ENCODE measurements around the gene NPHS2. TPM values are rescaled to one million over a fixed set of nuclear protein-coding genes. Genes with fewer than 3 reads are reported as not detected.

Gene NPHS2
- not detected for polyA plus RNA-seq (ENCODE audit: insufficient read length)

DNA sequence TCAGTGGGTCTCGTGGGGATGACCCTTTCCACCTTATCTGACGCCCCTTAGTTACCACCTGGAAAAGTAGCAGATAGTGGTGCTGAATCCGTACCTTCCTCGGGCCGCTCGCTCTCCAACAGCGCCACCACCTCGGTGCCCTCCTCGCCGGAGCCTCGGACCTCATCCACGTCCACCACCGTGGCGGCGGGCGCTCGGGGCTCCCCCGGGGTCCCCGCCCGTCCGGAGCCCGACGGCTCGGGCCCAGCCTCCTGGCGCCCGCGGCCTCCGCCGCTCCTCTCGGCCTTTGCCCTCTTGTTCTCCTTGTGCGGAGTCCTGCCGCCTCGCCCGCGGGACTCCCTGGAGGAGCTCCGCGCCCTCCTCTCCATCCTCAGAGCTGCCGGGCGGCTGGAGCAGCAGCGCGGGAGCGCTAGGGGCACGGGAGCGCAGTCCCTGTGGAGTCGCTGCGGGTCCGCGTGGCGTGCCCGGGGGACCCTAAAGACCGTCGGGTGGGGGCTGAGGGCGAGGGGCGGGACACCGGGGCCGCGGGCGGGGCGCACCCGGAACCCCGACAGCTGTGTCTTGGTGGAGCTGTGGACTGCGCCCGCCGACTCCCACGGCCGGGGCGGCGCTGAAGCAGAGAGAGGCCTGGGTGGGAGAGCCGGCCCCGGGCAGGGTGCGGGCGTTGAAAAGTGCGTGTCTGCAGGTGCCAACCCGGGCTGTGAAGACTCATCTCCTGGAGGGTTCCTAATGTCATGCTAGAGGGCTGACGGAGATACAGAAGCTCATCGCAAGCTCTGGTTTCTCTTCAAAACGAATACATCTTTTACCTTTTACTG is at the start of gene NPHS2:
NPHS2 (minus strand) TSS at position 452 of the 818 bp plus-strand sequence; CDS start at position 368, 84 bp downstream.
- no peak for DNase-seq (ENCODE audit: low read depth)

GRCh38 chr1:179612361-179612760 is 36.6 kb upstream of the NPHS2 start:
- no peak for DNase-seq (ENCODE audit: low read depth)

DNA sequence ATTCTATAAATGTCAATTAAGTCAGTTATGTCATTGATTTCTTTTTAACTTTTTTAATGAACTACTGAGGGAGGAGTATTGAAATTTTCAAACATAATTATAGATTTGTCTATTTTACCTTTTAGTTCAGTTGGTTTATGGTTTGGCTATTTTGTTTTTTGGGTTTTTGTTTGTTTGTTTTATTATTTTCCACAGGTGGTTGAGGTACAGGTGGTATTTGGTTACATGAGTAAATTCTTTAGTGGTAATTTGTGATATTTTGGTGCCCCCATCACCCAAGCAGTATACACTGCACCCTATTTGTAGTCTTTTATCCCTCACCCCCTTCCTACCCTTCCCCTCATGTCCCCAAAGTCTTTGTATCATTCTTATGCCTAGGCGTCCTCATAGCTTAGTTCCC is 25.3 kb upstream of the NPHS2 start:
- DNase-seq (ENCODE audit: low read depth): no peak

- DNase-seq (ENCODE audit: low read depth): no peak
Observed at GRCh38 chr1:179599623-179600249, 24.0 kb upstream of the NPHS2 start.

DNA sequence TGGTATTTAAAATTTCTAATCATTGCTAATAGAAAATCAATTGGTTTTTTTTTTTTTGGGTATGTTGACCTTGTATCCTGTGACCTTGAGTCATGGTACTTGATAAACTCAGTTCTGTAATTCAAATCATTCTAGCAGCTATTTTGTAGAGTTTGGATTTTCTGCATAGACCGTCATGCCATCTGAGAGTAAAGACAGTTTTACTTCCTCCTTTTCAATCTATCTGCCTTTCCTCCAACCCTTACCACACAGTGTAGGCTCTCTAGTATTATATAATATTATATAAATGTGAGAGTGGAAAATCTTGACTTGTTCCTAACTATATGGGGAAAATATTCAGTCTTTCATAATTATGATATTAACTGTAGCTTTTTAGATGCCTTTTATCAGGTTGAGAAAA is 22.9 kb upstream of the NPHS2 start:
- DNase-seq (ENCODE audit: low read depth): no peak

GRCh38 chr1:179591592-179592580 is 16.1 kb upstream of the NPHS2 start, which contains the start of gene TDRD5:
Gene TDRD5, plus strand, starts transcription at chr1:179591832. Its CDS starts 784 bp downstream, at chr1:179592616.
- no peak for DNase-seq (ENCODE audit: low read depth)

GRCh38 chr1:179591253-179591591 is 15.5 kb upstream of the NPHS2 start:
- DNase-seq (ENCODE audit: low read depth): no peak

GRCh38 chr1:179590671-179591070 is 14.9 kb upstream of the NPHS2 start:
- DNase-seq (ENCODE audit: low read depth): no peak

DNA sequence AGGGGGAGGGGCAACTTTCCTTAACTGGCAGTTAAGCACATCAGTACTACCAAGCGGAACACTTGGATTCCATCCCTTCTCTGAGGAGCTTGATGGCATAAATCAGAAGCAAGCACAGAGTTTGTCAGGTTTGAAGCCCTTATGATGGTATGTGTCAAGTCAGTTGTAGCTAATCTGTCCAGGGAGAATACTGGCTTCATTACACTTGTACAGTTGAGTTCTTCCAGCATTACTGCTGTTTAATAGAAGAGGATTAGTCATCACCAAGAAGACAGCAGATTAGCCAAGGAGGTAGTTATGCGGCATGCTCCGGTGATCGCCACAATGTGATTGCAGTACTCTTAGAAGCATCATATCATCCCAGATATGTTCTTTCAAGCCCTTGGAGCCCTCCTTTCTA is 13.8 kb upstream of the NPHS2 start:
- DNase-seq (ENCODE audit: low read depth): no peak

DNA sequence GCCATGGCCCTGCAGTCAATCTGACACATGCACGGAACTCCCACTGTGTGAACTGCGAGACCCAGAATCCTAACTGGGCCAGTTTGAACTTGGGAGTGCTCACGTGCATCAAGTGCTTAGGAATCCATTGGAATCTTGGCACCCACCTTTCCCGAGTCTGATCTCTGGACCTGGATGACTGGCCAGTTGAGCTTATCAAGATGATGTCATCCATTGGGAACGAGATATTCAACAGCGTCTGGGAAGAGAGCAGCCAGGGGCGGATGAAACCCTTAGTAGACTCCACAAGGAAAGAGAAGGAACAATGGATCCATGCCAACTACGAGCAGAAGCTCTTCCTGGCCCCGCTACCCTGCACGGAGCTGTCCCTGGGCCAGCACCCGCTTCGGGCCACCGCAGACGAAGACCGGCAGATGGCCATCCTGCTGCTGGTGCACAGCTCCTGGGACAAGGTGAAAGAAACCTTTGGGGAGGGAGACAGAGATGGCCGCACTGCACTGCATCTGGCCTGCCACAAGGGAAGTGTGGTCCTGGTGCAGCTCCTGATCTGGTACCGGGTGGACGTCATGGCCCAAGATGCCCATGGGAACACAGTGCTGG is 12.8 kb upstream of the NPHS2 start:
- DNase-seq (ENCODE audit: low read depth): no peak

DNA sequence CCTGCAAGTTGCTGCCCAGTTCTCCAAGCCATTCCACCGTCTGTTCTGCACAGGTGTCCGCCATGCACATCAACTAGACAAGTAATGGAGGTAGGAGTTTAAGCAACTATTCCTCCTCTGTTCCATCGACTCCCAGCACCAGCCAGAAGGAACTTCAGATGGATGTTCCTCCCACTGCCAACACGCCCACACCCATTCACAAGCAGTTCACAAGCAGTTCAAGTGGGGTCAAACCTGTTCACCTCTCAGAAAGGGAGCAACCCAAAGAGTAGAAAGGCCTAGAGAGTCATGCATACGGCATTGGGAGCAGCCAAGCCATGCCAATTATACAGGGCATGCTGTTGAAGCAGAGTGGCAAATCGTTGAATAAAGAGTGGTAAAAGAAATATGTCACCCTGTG is 11.6 kb upstream of the NPHS2 start:
- no peak for DNase-seq (ENCODE audit: low read depth)

DNA sequence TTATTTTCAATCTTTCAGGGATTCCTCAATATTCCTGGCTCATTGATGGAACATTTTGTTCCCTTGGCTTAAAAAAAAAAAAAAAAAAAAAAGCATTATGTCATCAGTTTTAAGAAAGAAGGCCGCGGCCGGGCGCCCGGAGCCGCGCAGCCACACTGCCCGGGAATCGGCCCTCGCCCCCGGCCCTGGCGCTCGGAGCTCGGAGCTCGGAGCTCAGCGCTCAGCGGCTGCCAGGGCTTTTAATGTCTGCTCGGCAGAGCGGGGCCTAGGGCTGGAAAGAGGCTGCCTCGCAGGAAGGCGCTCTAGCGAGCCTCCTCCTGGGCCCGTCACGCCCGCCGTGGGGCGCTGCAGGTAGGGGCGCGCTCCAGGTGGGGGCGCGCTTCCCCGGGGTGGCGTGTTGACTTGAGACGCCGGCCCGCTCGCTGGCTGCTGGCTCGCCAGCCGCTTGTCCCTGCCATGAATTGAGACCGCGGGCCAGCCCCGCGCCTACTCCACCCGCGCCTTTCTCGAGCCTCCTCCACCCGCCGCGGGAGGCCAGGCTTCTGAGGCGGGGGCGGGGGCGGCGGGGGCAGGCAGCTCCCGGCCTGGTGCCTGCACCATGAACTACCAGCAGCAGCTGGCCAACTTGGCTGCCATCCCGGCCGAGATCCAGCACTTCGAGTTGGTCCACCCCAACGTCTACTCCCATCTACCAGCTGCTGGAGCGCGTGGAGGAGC is 10.5 kb upstream of the NPHS2 start:
- DNase-seq (ENCODE audit: low read depth): no peak

DNA sequence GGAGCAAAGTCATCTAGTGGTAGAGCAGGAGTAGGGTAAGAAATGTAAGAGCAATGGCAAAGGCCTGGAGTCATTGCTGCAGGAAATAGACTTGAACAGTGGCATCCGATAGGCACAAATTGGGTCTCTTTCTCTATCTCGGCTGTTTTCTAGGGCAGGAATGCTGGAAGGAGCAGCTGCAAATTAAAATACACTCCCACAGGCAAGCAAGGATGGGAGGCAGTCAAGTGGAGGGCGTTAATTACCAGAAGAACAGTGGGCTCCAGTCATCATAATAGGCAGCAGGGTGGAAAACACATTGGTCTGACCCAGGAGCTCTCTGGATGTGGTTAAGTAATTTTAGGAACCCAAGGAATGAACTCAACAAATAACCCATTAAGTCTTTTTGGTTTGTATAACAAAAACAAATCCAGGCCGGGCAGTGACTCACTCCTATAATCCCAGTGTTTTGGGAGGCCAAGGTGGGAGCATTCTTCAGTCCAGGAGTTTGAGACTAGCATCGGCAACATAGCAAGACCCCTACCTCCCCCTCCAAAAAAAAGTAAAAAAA is 8.1 kb upstream of the NPHS2 start:
- no peak for DNase-seq (ENCODE audit: low read depth)

- DNase-seq (ENCODE audit: low read depth): no peak
Observed at GRCh38 chr1:179576509-179576908, 761 bp upstream of the NPHS2 start.

DNA sequence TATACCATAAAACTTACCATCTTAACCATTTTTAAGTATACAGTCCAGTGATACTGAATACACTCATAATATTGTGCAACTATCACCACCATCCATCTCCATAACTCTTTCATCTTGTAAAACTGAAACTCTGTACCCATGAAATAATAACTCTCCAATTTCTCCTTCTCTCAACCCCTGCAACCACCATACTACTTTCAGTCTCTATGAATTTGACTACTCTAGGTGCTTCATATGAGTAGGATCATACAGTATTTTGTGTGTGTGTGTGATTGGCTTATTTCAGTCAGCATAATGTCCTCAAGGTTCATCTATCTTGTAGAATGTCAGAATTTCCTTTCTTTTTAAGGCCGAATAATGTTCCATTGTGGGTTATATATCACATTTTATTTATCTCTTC is 17.7 kb downstream of the NPHS2 start:
- no peak for DNase-seq (ENCODE audit: low read depth)

- no peak for DNase-seq (ENCODE audit: low read depth)
Observed at GRCh38 chr1:179554427-179554826, 21.3 kb downstream of the NPHS2 start.

- no peak for DNase-seq (ENCODE audit: low read depth)
Observed at GRCh38 chr1:179550746-179551682, 24.7 kb downstream of the NPHS2 start.

DNA sequence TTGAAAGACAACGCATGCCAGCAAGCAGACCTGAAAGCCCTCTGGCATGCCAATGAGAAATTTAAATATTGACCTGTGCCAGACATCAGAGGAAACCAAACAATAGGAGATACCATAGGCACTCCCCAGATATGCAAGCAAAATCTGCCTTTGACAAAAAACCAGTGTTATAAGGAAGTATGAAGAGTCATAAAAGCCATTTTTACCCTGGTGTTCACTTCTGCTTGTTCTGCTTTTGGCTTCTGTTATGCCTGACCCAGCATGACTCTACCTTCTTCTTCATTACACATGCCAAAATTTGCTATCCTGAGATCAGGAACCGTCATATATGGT is 26.4 kb downstream of the NPHS2 start:
- no peak for DNase-seq (ENCODE audit: low read depth)

GRCh38 chr1:179548666-179549367 is 26.9 kb downstream of the NPHS2 start:
- no peak for DNase-seq (ENCODE audit: low read depth)

Data from forelimb muscle (tissue), 1 donor.